Hepatocyte (in vitro differentiated cells): Measurements from ENCODE around the gene RXRA. TPM values are rescaled to one million over a fixed set of nuclear protein-coding genes. Genes with fewer than 3 reads are reported as not detected.

Source experiments
- DNase-seq: peaks from one replicate; pipeline ENCODE4 v3.0.0-alpha.2; 2016; ENCODE audit warnings: low spot score
- H2AFZ ChIP-seq: fragments of 200-600 bp; sonication (generic); 2 replicates; pipeline ENCODE4 v1.6.0; 2016; ENCODE audit warnings: antibody characterized with exemption, mild to moderate bottlenecking
- H3K27ac ChIP-seq: fragments of 200-600 bp; sonication (generic); 2 replicates; pipeline ENCODE4 v1.5.1; 2016; ENCODE audit warnings: mild to moderate bottlenecking
- H3K27me3 ChIP-seq: fragments of 200-600 bp; sonication (generic); 2 replicates; pipeline ENCODE4 v1.6.1; 2016
- H3K36me3 ChIP-seq: fragments of 200-600 bp; sonication (generic); replicated peaks from 2 replicates; pipeline ENCODE4 v1.5.1; 2016; ENCODE audit warnings: low read depth; ENCODE audit not compliant: insufficient read depth
- H3K4me1 ChIP-seq: fragments of 200-600 bp; sonication (generic); 2 replicates; pipeline ENCODE4 v1.5.1; 2016; ENCODE audit warnings: mild to moderate bottlenecking, moderate library complexity; ENCODE audit not compliant: insufficient read depth
- H3K4me2 ChIP-seq: fragments of 200-600 bp; sonication (generic); 2 replicates; pipeline ENCODE4 v1.6.0; 2016
- H3K4me3 ChIP-seq: fragments of 200-600 bp; sonication (generic); 2 replicates; pipeline ENCODE4 v1.5.1; 2016; ENCODE audit warnings: mild to moderate bottlenecking
- H3K79me2 ChIP-seq: fragments of 200-600 bp; sonication (generic); 2 replicates; pipeline ENCODE4 v1.6.0; 2017; ENCODE audit warnings: mild to moderate bottlenecking
- H3K9me2 ChIP-seq: fragments of 200-600 bp; sonication (generic); replicated peaks from 2 replicates; pipeline ENCODE4 v1.6.0; 2017; ENCODE audit warnings: mild to moderate bottlenecking; ENCODE audit not compliant: insufficient read depth
- H3K9me3 ChIP-seq: fragments of 200-600 bp; sonication (generic); 2 replicates; pipeline ENCODE4 v1.5.1; 2016; ENCODE audit warnings: low read depth, mild to moderate bottlenecking
- H4K20me1 ChIP-seq: fragments of 200-600 bp; sonication (generic); 2 replicates; pipeline ENCODE4 v1.6.0; 2016; ENCODE audit warnings: mild to moderate bottlenecking; ENCODE audit not compliant: insufficient read depth, poor library complexity, severe bottlenecking
- EZH2 ChIP-seq: fragments of 200-600 bp; sonication (generic); IDR thresholded peaks from 2 replicates; pipeline ENCODE4 v1.6.1; 2016; ENCODE audit warnings: antibody characterized with exemption, mild to moderate bottlenecking, borderline replicate concordance
- EZH2phosphoT487 ChIP-seq: fragments of 200-600 bp; sonication (generic); IDR thresholded peaks from one replicate; pipeline ENCODE4 v1.6.1; 2018; ENCODE audit warnings: antibody characterized with exemption, mild to moderate bottlenecking, low read depth, moderate library complexity; ENCODE audit not compliant: unreplicated experiment, severe bottlenecking
- WGBS: methylation state at CpG from one replicate; pipeline ENCODE4 v1.1.6; 2016; ENCODE audit warnings: low lambda C conversion rate; ENCODE audit errors: missing lambda C conversion rate; 5-methylcytosine and 5-hydroxymethylcytosine counted together
- polyA plus RNA-seq: library from polyadenylated mRNA; unstranded; fragments of >200 nt; fragmentation: Nextera tagmentation; extraction: Ambion mirVana; gene quantifications from 2 replicates; pipeline ENCODE4 v1.2.1, GENCODE V29; 2016
- total RNA-seq: library from RNA; depleted of rRNA; stranded (reverse); fragments of >200 nt; gene quantifications from 2 replicates; pipeline ENCODE4 v1.2.3, GENCODE V29; 2014
- TF ChIP-seq, protein P1 (sequence below): fragments of 200-600 bp; sonication (generic); IDR thresholded peaks from 2 replicates; pipeline ENCODE4 v1.5.1; 2016; ENCODE audit warnings: antibody characterized with exemption, mild to moderate bottlenecking; ENCODE audit not compliant: poor library complexity

The RXRA gene
- total and polyA plus RNA-seq, 2 experiments from 2014 or later: 35.9 to 41.6 TPM

DNA sequence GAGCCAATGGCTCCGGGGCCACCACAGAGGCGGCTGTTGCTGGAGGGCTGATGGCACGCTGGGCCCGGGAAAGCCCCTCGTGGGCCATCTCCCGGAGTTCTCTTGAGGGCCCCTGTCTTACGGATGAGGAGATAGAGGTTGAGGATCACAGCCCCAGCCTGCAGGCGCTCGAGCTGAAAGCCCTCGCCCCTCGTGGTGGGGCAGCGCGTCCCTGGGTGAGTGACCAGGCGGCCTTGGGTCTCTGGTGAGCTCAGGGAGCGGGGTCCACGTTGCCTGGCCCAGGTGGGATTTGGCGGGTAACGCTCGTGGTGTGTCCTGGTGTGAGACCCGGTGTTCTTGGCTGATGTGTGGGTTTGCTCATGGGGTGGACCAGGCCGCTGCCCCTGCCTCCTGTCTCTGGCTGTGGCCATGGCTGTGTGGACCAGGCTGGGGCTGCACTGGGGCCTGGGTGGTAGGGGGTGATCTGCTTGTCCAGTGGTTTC lies 38.9 kb downstream of the RXRA start:
- WGBS: 89% methylated on average over 21 of the region's 21 CpGs
- TF ChIP-seq, protein P1, sequence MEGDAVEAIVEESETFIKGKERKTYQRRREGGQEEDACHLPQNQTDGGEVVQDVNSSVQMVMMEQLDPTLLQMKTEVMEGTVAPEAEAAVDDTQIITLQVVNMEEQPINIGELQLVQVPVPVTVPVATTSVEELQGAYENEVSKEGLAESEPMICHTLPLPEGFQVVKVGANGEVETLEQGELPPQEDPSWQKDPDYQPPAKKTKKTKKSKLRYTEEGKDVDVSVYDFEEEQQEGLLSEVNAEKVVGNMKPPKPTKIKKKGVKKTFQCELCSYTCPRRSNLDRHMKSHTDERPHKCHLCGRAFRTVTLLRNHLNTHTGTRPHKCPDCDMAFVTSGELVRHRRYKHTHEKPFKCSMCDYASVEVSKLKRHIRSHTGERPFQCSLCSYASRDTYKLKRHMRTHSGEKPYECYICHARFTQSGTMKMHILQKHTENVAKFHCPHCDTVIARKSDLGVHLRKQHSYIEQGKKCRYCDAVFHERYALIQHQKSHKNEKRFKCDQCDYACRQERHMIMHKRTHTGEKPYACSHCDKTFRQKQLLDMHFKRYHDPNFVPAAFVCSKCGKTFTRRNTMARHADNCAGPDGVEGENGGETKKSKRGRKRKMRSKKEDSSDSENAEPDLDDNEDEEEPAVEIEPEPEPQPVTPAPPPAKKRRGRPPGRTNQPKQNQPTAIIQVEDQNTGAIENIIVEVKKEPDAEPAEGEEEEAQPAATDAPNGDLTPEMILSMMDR: no peak
- TF ChIP-seq EZH2 (no peak), EZH2phosphoT487 (no peak)
- Histone ChIP-seq H3K36me3 (no peaks in the 10 kb centered on the region), H3K9me2 (no peaks in the 10 kb centered on the region), H3K27ac (peak overlapping the region; percentile 96), H3K79me2 (peaks cover 92% of the 10 kb centered on the region), H3K27me3 (no peaks in the 10 kb centered on the region), H3K9me3 (no peaks in the 10 kb centered on the region), H4K20me1 (peaks cover 90% of the 10 kb centered on the region), H3K4me1 (peaks cover 54% of the 10 kb centered on the region), H3K4me3 (no peak overlapping the region), H2AFZ (no peak overlapping the region), H3K4me2 (peak overlapping the region; percentile 69)
- DNase-seq: no peak

DNA sequence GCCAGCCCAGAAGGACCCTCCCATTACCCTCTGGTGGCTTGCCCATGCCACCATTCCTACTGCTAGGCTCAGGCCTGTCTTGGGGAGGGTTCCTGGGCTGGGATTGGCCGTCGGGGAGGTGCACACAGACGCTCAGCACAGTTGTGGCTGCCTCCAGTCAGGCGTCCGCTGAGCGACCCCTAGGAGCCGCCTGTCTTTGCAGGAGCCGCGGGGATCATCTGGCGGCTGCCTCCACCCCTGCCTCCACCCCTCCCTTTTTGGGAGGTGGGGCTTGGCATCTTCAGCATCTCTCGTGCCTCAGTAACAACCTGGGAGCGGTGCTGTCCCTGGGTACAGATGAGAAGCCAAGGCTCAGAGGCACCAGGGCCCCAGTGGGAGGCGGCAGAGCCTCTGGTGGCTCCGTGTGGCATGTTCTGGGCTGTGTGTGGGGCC lies 39.6 kb downstream of the RXRA start:
- TF ChIP-seq EZH2phosphoT487 (no peak), EZH2 (no peak)
- TF ChIP-seq, protein P1: no peak
- peaks cover 91% of the 10 kb centered on the region for H4K20me1 ChIP-seq
- no peak overlapping the region for H2AFZ ChIP-seq
- H3K9me3 ChIP-seq: no peaks in the 10 kb centered on the region
- no peaks in the 10 kb centered on the region for H3K27me3 ChIP-seq
- H3K36me3 ChIP-seq: no peaks in the 10 kb centered on the region
- 41% methylated on average over 14 of the region's 14 CpGs for WGBS
- peaks cover 92% of the 10 kb centered on the region for H3K79me2 ChIP-seq
- H3K4me3 ChIP-seq: no peak overlapping the region
- DNase-seq: peak; percentile 82
- peak overlapping the region; percentile 96 for H3K27ac ChIP-seq
- no peaks in the 10 kb centered on the region for H3K9me2 ChIP-seq
- peaks cover 54% of the 10 kb centered on the region for H3K4me1 ChIP-seq
- H3K4me2 ChIP-seq: peak overlapping the region; percentile 69

DNA sequence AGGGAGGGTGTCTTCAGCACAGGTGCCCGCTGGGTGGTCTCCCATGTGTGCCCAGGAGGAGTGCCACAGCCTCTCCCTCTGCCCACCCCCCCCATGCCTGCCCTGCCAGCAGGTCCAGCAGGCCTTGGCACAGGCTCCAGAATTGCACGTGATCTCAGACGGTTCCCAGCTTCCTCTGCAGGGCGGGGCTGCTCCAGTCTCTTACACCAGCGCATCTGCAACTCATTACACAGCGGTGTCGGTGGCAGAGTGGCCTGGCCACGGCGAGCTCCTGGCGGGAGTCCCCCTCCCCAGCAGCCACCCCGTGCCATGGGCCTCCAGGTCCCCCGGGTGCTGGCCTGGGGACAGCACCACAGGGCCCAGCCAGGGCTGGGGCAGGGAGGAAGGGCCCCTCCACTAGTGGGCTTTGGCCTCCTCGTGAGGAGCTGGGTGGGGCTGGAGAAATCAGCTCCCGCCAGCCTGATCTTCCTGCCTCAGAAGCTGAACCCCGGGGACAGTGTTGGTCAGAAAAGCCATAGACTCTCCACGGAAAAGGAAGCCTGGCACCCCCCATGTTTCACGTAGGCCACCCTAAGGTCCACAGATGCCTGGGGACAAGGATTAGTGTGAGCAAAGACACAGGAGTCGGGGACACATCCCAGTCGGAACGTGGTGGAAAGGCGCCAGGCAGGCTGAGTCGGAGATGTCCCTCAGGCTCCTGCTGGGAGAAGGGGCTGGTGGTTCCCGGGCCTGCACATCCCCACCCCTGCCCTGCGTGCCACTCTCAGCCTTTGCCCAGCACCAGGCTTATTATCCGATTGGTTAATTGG lies 40.2 kb downstream of the RXRA start:
- peaks cover 54% of the 10 kb centered on the region for H3K4me1 ChIP-seq
- H3K4me2 ChIP-seq: peak overlapping the region; percentile 69
- WGBS: 44% methylated on average over 25 of the region's 25 CpGs
- DNase-seq: peak; percentile 88
- peak overlapping the region; percentile 96 for H3K27ac ChIP-seq
- TF ChIP-seq EZH2: no peak
- no peak for TF ChIP-seq EZH2phosphoT487
- TF ChIP-seq, protein P1: no peak
- H2AFZ ChIP-seq: no peak overlapping the region
- peaks cover 92% of the 10 kb centered on the region for H3K79me2 ChIP-seq
- no peaks in the 10 kb centered on the region for H3K36me3 ChIP-seq
- no peaks in the 10 kb centered on the region for H3K9me3 ChIP-seq
- no peaks in the 10 kb centered on the region for H3K9me2 ChIP-seq
- no peak overlapping the region for H3K4me3 ChIP-seq
- H3K27me3 ChIP-seq: no peaks in the 10 kb centered on the region
- H4K20me1 ChIP-seq: peaks cover 91% of the 10 kb centered on the region
